Heart left ventricle (tissue), 11 donors: ENCODE data around the gene PSG6. TPM values are rescaled to one million over a fixed set of nuclear protein-coding genes. Genes with fewer than 3 reads are reported as not detected.

Source experiments
- polyA plus RNA-seq, 2 donors: library from polyadenylated mRNA; stranded (reverse); fragments of 200-250 nt; gene quantifications; one replicate each; pipeline ENCODE4 v1.2.3, GENCODE V29; 2013
- total RNA-seq, 9 donors: library from RNA; depleted of rRNA in 2 of 9; stranded (reverse); fragments of >200 nt in 2 of 9; fragmentation: NEBNext Ultra II Directional in 3 of 9; extraction: Animal tissue kit (Norgen Biotek cat#: 25700) in 3 of 9; gene quantifications; one replicate each; pipeline versions ENCODE4 v1.1.0 to v1.2.4, GENCODE V29; 2016 to 2023
- donor health status: ischemic (EF 13 %, LVEDD 7.1; RV severe dilation, severe dysfunction).
- donor health status: healthy with polysubstance abuse.
- donor health status: DM: no; HTN: yes; CAD: no.
- donor health status: DM: no; HTN: no; CAD: no.
- donor health status: ischemic (EF 25% LVEDD 5.7; RV mildly dilated, moderate dysfunction).
- donor health status: healthy.
- donor health status: DM: yes; HTN: yes; CAD: no.
- donor health status: PGD.
- donor health status: nonischemic (EF 23%, LVEDD 6.1; RV moderate dilation, normal function).

Gene PSG6
- total and polyA plus RNA-seq, 11 donors: not detected

Other genes starting within 250 kb of the PSG6 start
- gene PSG3, start 177.4 kb downstream of the PSG6 start, total RNA-seq: not detected
- gene PSG3, start 177.4 kb downstream of the PSG6 start, polyA plus RNA-seq: not detected
- gene PSG8, start 152.2 kb downstream of the PSG6 start, total RNA-seq: not detected
- gene PSG8, start 152.2 kb downstream of the PSG6 start, polyA plus RNA-seq: not detected
- gene PSG1, start 38.2 kb downstream of the PSG6 start, total RNA-seq: not detected
- not detected for gene PSG1, start 38.2 kb downstream of the PSG6 start, polyA plus RNA-seq
- gene PSG7, start 19.3 kb upstream of the PSG6 start, total RNA-seq: not detected
- not detected for gene PSG7, start 19.3 kb upstream of the PSG6 start, polyA plus RNA-seq
- gene PSG11, start 108.6 kb upstream of the PSG6 start, total RNA-seq: not detected
- not detected for gene PSG11, start 108.6 kb upstream of the PSG6 start, polyA plus RNA-seq
- gene PSG2, start 164.8 kb upstream of the PSG6 start, total RNA-seq: not detected
- not detected for gene PSG2, start 164.8 kb upstream of the PSG6 start, polyA plus RNA-seq